Central memory CD8-positive, alpha-beta T cell (primary cell): ENCODE results near the gene PRKCA.

Experiments
- ATAC-seq: fragments of 150-1000 bp; cut with Tn5 transposase; replicated peaks from 2 replicates; pipeline ENCODE4 v1.10.0; 2022; ENCODE audit warnings: mild to moderate bottlenecking, moderate FRiP score, moderate number of reproducible peaks; ENCODE audit not compliant: poor library complexity, severe bottlenecking; ENCODE audit errors: extremely low read depth
- DNase-seq, 2 donors: peaks; one replicate each; pipeline ENCODE4 v3.0.0; 2021; ENCODE audit warnings: low spot score in 2 of 2
- H3K27ac Mint-ChIP-seq: one replicate; pipeline ENCODE4 v1.8.0; 2022; ENCODE audit warnings: low read depth, mild to moderate bottlenecking, moderate library complexity, mixed read lengths
- H3K27me3 Mint-ChIP-seq: one replicate; pipeline ENCODE4 v1.8.0; 2022; ENCODE audit warnings: mixed read lengths
- H3K36me3 Mint-ChIP-seq: one replicate; pipeline ENCODE4 v1.8.0; 2022; ENCODE audit warnings: mild to moderate bottlenecking, moderate library complexity, mixed read lengths; ENCODE audit not compliant: insufficient read depth
- H3K4me1 Mint-ChIP-seq: one replicate; pipeline ENCODE4 v1.8.0; 2022; ENCODE audit warnings: mixed read lengths
- H3K4me3 Mint-ChIP-seq: one replicate; pipeline ENCODE4 v1.8.0; 2022; ENCODE audit warnings: mild to moderate bottlenecking, moderate library complexity, mixed read lengths
- H3K9me3 Mint-ChIP-seq: one replicate; pipeline ENCODE4 v1.8.0; 2022; ENCODE audit warnings: mixed read lengths

The PRKCA gene

GRCh38 chr17:66673668-66674276 is 371.4 kb downstream of the PRKCA start:
- H3K27ac Mint-ChIP-seq = peak overlapping the region; percentile 76

GRCh38 chr17:66675273-66675990 is 373.0 kb downstream of the PRKCA start:
- Mint-ChIP-seq H3K9me3 (no peaks in the 10 kb centered on the region), H3K4me1 (peaks cover 16% of the 10 kb centered on the region), H3K36me3 (peaks cover 2% of the 10 kb centered on the region), H3K4me3 (no peak overlapping the region), H3K27me3 (no peaks in the 10 kb centered on the region), H3K27ac (peak overlapping the region; percentile 76)
- no peak for ATAC-seq
- no peak for DNase-seq

More at GRCh38 chr17:66673668-66674276, 371.4 kb downstream of the PRKCA start:
- ATAC-seq (peak; percentile 77), DNase-seq (no peak)
- Mint-ChIP-seq H3K4me3 (peak overlapping the region; percentile 30), H3K36me3 (peaks cover 2% of the 10 kb centered on the region), H3K4me1 (peaks cover 16% of the 10 kb centered on the region), H3K9me3 (no peaks in the 10 kb centered on the region), H3K27me3 (peaks cover 3% of the 10 kb centered on the region)

GRCh38 chr17:66675991-66676371 is 373.6 kb downstream of the PRKCA start:
- Mint-ChIP-seq H3K4me3 (no peak overlapping the region), H3K9me3 (no peaks in the 10 kb centered on the region), H3K27ac (no peak overlapping the region), H3K27me3 (no peaks in the 10 kb centered on the region), H3K36me3 (peaks cover 2% of the 10 kb centered on the region), H3K4me1 (peaks cover 16% of the 10 kb centered on the region)
- no peak for ATAC-seq
- DNase-seq = no peak

- Mint-ChIP-seq H3K36me3 (peaks cover 2% of the 10 kb centered on the region), H3K4me3 (no peak overlapping the region), H3K27me3 (no peaks in the 10 kb centered on the region), H3K9me3 (no peaks in the 10 kb centered on the region), H3K4me1 (peaks cover 16% of the 10 kb centered on the region), H3K27ac (no peak overlapping the region)
- no peak for ATAC-seq
- DNase-seq = no peak
Observed at GRCh38 chr17:66676421-66676820, 374.0 kb downstream of the PRKCA start.

GRCh38 chr17:66677201-66677981 is 375.0 kb downstream of the PRKCA start:
- Mint-ChIP-seq H3K9me3 (no peaks in the 10 kb centered on the region), H3K36me3 (peaks cover 2% of the 10 kb centered on the region), H3K4me1 (peaks cover 16% of the 10 kb centered on the region), H3K4me3 (no peak overlapping the region), H3K27me3 (no peaks in the 10 kb centered on the region), H3K27ac (no peak overlapping the region)
- no peak for DNase-seq
- ATAC-seq = no peak

- H3K4me3 Mint-ChIP-seq = no peak overlapping the region
- H3K36me3 Mint-ChIP-seq = peaks cover 2% of the 10 kb centered on the region
- DNase-seq (no peak), ATAC-seq (no peak)
- H3K27me3 Mint-ChIP-seq = no peaks in the 10 kb centered on the region
- H3K9me3 Mint-ChIP-seq = no peaks in the 10 kb centered on the region
- peaks cover 16% of the 10 kb centered on the region for H3K4me1 Mint-ChIP-seq
- no peak overlapping the region for H3K27ac Mint-ChIP-seq
Observed at GRCh38 chr17:66678061-66678460, 375.6 kb downstream of the PRKCA start.

- ATAC-seq = no peak
- Mint-ChIP-seq H3K9me3 (no peaks in the 10 kb centered on the region), H3K27me3 (no peaks in the 10 kb centered on the region), H3K27ac (no peak overlapping the region), H3K4me1 (peaks cover 8% of the 10 kb centered on the region), H3K4me3 (no peak overlapping the region), H3K36me3 (no peaks in the 10 kb centered on the region)
- DNase-seq = no peak
Observed at GRCh38 chr17:66678827-66679226, 376.4 kb downstream of the PRKCA start.

- no peak for DNase-seq
- no peaks in the 10 kb centered on the region for H3K9me3 Mint-ChIP-seq
- no peak for ATAC-seq
- no peaks in the 10 kb centered on the region for H3K4me1 Mint-ChIP-seq
- no peak overlapping the region for H3K4me3 Mint-ChIP-seq
- H3K36me3 Mint-ChIP-seq = no peaks in the 10 kb centered on the region
- H3K27me3 Mint-ChIP-seq = no peaks in the 10 kb centered on the region
- no peak overlapping the region for H3K27ac Mint-ChIP-seq
Observed at GRCh38 chr17:66679631-66680517, 377.5 kb downstream of the PRKCA start.

- Mint-ChIP-seq H3K36me3 (no peaks in the 10 kb centered on the region), H3K4me3 (no peak overlapping the region), H3K9me3 (no peaks in the 10 kb centered on the region), H3K27ac (no peak overlapping the region), H3K4me1 (no peaks in the 10 kb centered on the region), H3K27me3 (no peaks in the 10 kb centered on the region)
- no peak for ATAC-seq
- no peak for DNase-seq
Observed at GRCh38 chr17:66682283-66682682, 379.9 kb downstream of the PRKCA start.

GRCh38 chr17:66684261-66684660 is 381.8 kb downstream of the PRKCA start:
- Mint-ChIP-seq H3K4me1 (no peaks in the 10 kb centered on the region), H3K9me3 (no peaks in the 10 kb centered on the region), H3K27me3 (no peaks in the 10 kb centered on the region), H3K27ac (no peak overlapping the region), H3K36me3 (peaks cover 2% of the 10 kb centered on the region), H3K4me3 (no peak overlapping the region)
- DNase-seq (no peak), ATAC-seq (no peak)

GRCh38 chr17:66684731-66685130 is 382.3 kb downstream of the PRKCA start:
- no peak for ATAC-seq
- H3K27ac Mint-ChIP-seq = no peak overlapping the region
- H3K36me3 Mint-ChIP-seq = peaks cover 3% of the 10 kb centered on the region
- no peak for DNase-seq
- no peaks in the 10 kb centered on the region for H3K4me1 Mint-ChIP-seq
- H3K4me3 Mint-ChIP-seq = no peak overlapping the region
- no peaks in the 10 kb centered on the region for H3K27me3 Mint-ChIP-seq
- H3K9me3 Mint-ChIP-seq = no peaks in the 10 kb centered on the region

GRCh38 chr17:66686601-66687000 is 384.2 kb downstream of the PRKCA start:
- Mint-ChIP-seq H3K4me1 (peaks cover 5% of the 10 kb centered on the region), H3K4me3 (no peak overlapping the region), H3K27ac (no peak overlapping the region), H3K27me3 (no peaks in the 10 kb centered on the region), H3K9me3 (no peaks in the 10 kb centered on the region), H3K36me3 (peaks cover 5% of the 10 kb centered on the region)
- ATAC-seq (no peak), DNase-seq (no peak)
